Measurements from ENCODE around the gene DOK5. TPM values are rescaled to one million over a fixed set of nuclear protein-coding genes. Genes with fewer than 3 reads are reported as not detected.

DOK5 gene
- total RNA-seq, 1 experiment from 2014 or later, result not detected

GRCh38 chr20:54476169-54477009, 996 bp downstream of the DOK5 start:
- peaks cover 6% of the 10 kb centered on the region for H3K9me3 Mint-ChIP-seq (ENCODE audit: unreplicated experiment)
- no peak overlapping the region for H3K4me3 Mint-ChIP-seq (ENCODE audit: unreplicated experiment)
- BruUV-seq (replicated peaks), result no TSS peak
- H3K27me3 ChIP-seq (replicated peaks; ENCODE audit: control insufficient read depth, insufficient read depth, low read length), result no peaks in the 10 kb centered on the region
- CTCF ChIA-PET, result no interaction called here
- intact Hi-C loops (cut with micrococcal nuclease; ENCODE audit: unreplicated experiment), result no loop called here
- no peaks in the 10 kb centered on the region for H3K36me3 ChIP-seq (ENCODE audit: control insufficient read depth, insufficient read depth, low read length)
- H3K27me3 Mint-ChIP-seq (ENCODE audit: insufficient read depth, unreplicated experiment), result peaks cover 20% of the 10 kb centered on the region
- H3K9me3 ChIP-seq, result no peaks in the 10 kb centered on the region
- no peaks in the 10 kb centered on the region for H3K36me3 Mint-ChIP-seq (ENCODE audit: insufficient read depth, unreplicated experiment)
- DNase-seq, result no peak
- no peaks in the 10 kb centered on the region for H3K4me1 ChIP-seq
- no peaks in the 10 kb centered on the region for H3K4me1 Mint-ChIP-seq (ENCODE audit: low read depth, unreplicated experiment)
- H3K27ac Mint-ChIP-seq (ENCODE audit: unreplicated experiment), result no peak overlapping the region
- H3K4me3 ChIP-seq (ENCODE audit: low read depth, low read length), result no peak overlapping the region
- TF ChIP-seq CTCF (IDR thresholded peaks at IDR 0.05; ENCODE audit: insufficient read depth in 1 of 2, low read depth in 1 of 2, low read length in 1 of 2, severe bottlenecking in 1 of 2, unreplicated experiment in 1 of 2), result no peak
- POLR2A ChIA-PET, result no interaction called here

GRCh38 chr20:54477191-54477955, 2.0 kb downstream of the DOK5 start:
- H3K27me3 ChIP-seq (replicated peaks; ENCODE audit: control insufficient read depth, insufficient read depth, low read length), result no peaks in the 10 kb centered on the region
- peaks cover 19% of the 10 kb centered on the region for H3K27me3 Mint-ChIP-seq (ENCODE audit: insufficient read depth, unreplicated experiment)
- H3K36me3 ChIP-seq (ENCODE audit: control insufficient read depth, insufficient read depth, low read length), result no peaks in the 10 kb centered on the region
- ChIA-PET POLR2A (no interaction called here), CTCF (no interaction called here)
- H3K4me1 Mint-ChIP-seq (ENCODE audit: low read depth, unreplicated experiment), result no peaks in the 10 kb centered on the region
- no peak overlapping the region for H3K27ac Mint-ChIP-seq (ENCODE audit: unreplicated experiment)
- no peak overlapping the region for H3K4me3 Mint-ChIP-seq (ENCODE audit: unreplicated experiment)
- intact Hi-C loops (cut with micrococcal nuclease; ENCODE audit: unreplicated experiment), result no loop called here
- H3K9me3 ChIP-seq, result no peaks in the 10 kb centered on the region
- no peak overlapping the region for H3K4me3 ChIP-seq (ENCODE audit: low read depth, low read length)
- BruUV-seq (replicated peaks), result no TSS peak
- no peaks in the 10 kb centered on the region for H3K36me3 Mint-ChIP-seq (ENCODE audit: insufficient read depth, unreplicated experiment)
- H3K4me1 ChIP-seq, result no peaks in the 10 kb centered on the region
- DNase-seq, result no peak
- TF ChIP-seq CTCF (IDR thresholded peaks at IDR 0.05; ENCODE audit: insufficient read depth in 1 of 2, low read depth in 1 of 2, low read length in 1 of 2, severe bottlenecking in 1 of 2, unreplicated experiment in 1 of 2), result no peak
- no peaks in the 10 kb centered on the region for H3K9me3 Mint-ChIP-seq (ENCODE audit: unreplicated experiment)

- peaks cover 13% of the 10 kb centered on the region for H3K27me3 Mint-ChIP-seq (ENCODE audit: insufficient read depth, unreplicated experiment)
- no TSS peak for BruUV-seq (replicated peaks)
- H3K36me3 Mint-ChIP-seq (ENCODE audit: insufficient read depth, unreplicated experiment), result no peaks in the 10 kb centered on the region
- no peak overlapping the region for H3K4me3 ChIP-seq (ENCODE audit: low read depth, low read length)
- H3K4me3 Mint-ChIP-seq (ENCODE audit: unreplicated experiment), result no peak overlapping the region
- ChIA-PET POLR2A (no interaction called here), CTCF (no interaction called here)
- no peaks in the 10 kb centered on the region for H3K27me3 ChIP-seq (replicated peaks; ENCODE audit: control insufficient read depth, insufficient read depth, low read length)
- peak; percentile 72 to 73 for TF ChIP-seq CTCF (IDR thresholded peaks at IDR 0.05; ENCODE audit: insufficient read depth in 1 of 2, low read depth in 1 of 2, low read length in 1 of 2, severe bottlenecking in 1 of 2, unreplicated experiment in 1 of 2)
- intact Hi-C loops (cut with micrococcal nuclease; ENCODE audit: unreplicated experiment), result loop anchor here (1.0 kb wide), 1 partner anchor 168 kb away; no protein-coding TSS in a partner anchor
- no peaks in the 10 kb centered on the region for H3K9me3 ChIP-seq
- DNase-seq, result peak in 1 of 2 experiments; percentile 49
- H3K9me3 Mint-ChIP-seq (ENCODE audit: unreplicated experiment), result no peaks in the 10 kb centered on the region
- H3K4me1 ChIP-seq, result no peaks in the 10 kb centered on the region
- no peaks in the 10 kb centered on the region for H3K36me3 ChIP-seq (ENCODE audit: control insufficient read depth, insufficient read depth, low read length)
- no peaks in the 10 kb centered on the region for H3K4me1 Mint-ChIP-seq (ENCODE audit: low read depth, unreplicated experiment)
- H3K27ac Mint-ChIP-seq (ENCODE audit: unreplicated experiment), result no peak overlapping the region
Measured at GRCh38 chr20:54479138-54479906, 3.9 kb downstream of the DOK5 start.
